A204.1 (cell line): ENCODE measurements around the gene KCNQ2.
"Not testable (repeated sequence)": the region's sequence is repeated elsewhere in the genome, so short reads cannot be mapped to it uniquely, and the experiment has no call there.

Experiments
- FAIRE-seq: peaks from 2 replicates; lab custom pipeline; 2012; peaks lifted over from hg19 to GRCh38; lab: Jason Lieb, UNC

Gene KCNQ2

GRCh38 chr20:63471981-63472831 is at the start of gene KCNQ2:
Gene KCNQ2 (minus strand): TSS chr20:63472655. CDS start chr20:63472463, 192 bp downstream.
- no peak for FAIRE-seq

GRCh38 chr20:63521602-63522001 is 49.1 kb upstream of the KCNQ2 start:
- FAIRE-seq = no peak

- no peak for FAIRE-seq
Measured at GRCh38 chr20:63520934-63521601, 48.6 kb upstream of the KCNQ2 start.

- FAIRE-seq = no peak
Measured at GRCh38 chr20:63520504-63520933, 48.1 kb upstream of the KCNQ2 start, which contains the start of gene PPDPF. Gene PPDPF (plus strand): TSS chr20:63520765. CDS start chr20:63521309, 544 bp downstream.

GRCh38 chr20:63519668-63520503 is 47.4 kb upstream of the KCNQ2 start:
- no peak for FAIRE-seq

GRCh38 chr20:63518946-63519667 is 46.7 kb upstream of the KCNQ2 start:
- no peak for FAIRE-seq

GRCh38 chr20:63518351-63518861 is 46.0 kb upstream of the KCNQ2 start:
- no peak for FAIRE-seq

- FAIRE-seq = no peak
Measured at GRCh38 chr20:63517376-63518309, 45.2 kb upstream of the KCNQ2 start.

GRCh38 chr20:63514520-63514919 is 42.1 kb upstream of the KCNQ2 start:
- not testable (repeated sequence) for FAIRE-seq

GRCh38 chr20:63513207-63513606 is 40.8 kb upstream of the KCNQ2 start:
- FAIRE-seq = no peak

GRCh38 chr20:63509088-63509564 is 36.7 kb upstream of the KCNQ2 start:
- no peak for FAIRE-seq

GRCh38 chr20:63508072-63508768 is 35.8 kb upstream of the KCNQ2 start:
- FAIRE-seq = no peak

GRCh38 chr20:63507083-63507743 is 34.8 kb upstream of the KCNQ2 start:
- FAIRE-seq = no peak

GRCh38 chr20:63505723-63506122 is 33.3 kb upstream of the KCNQ2 start:
- FAIRE-seq = no peak

GRCh38 chr20:63505281-63505680 is 32.8 kb upstream of the KCNQ2 start:
- FAIRE-seq = no peak

GRCh38 chr20:63504642-63505041 is 32.2 kb upstream of the KCNQ2 start:
- no peak for FAIRE-seq

- no peak for FAIRE-seq
Measured at GRCh38 chr20:63503524-63503923, 31.1 kb upstream of the KCNQ2 start.

- no peak for FAIRE-seq
Measured at GRCh38 chr20:63502671-63503172, 30.3 kb upstream of the KCNQ2 start.
